Smooth muscle cell (in vitro differentiated cells): ENCODE measurements around the gene TMEM95. TPM values are rescaled to one million over a fixed set of nuclear protein-coding genes. Genes with fewer than 3 reads are reported as not detected.
"Not testable (repeated sequence)": the region's sequence is repeated elsewhere in the genome, so short reads cannot be mapped to it uniquely, and the experiment has no call there.

Source experiments
- DNase-seq: peaks from one replicate; lab custom pipeline; 2025; ENCODE audit not compliant: unreplicated experiment; lab: John Stamatoyannopoulos, UW
- H2AFZ ChIP-seq: fragments of 200-600 bp; sonication (generic); 2 replicates; pipeline ENCODE4 v1.6.0; 2016; ENCODE audit warnings: antibody characterized with exemption, low read depth, mild to moderate bottlenecking
- H3F3A ChIP-seq: fragments of 200-600 bp; sonication (generic); 2 replicates; pipeline ENCODE4 v1.6.0; 2017; ENCODE audit warnings: antibody characterized with exemption, low read depth
- H3K27ac ChIP-seq: fragments of 200-600 bp; sonication (generic); 2 replicates; pipeline ENCODE4 v1.5.1; 2016; ENCODE audit warnings: low read depth, mild to moderate bottlenecking
- H3K27me3 ChIP-seq: fragments of 200-600 bp; sonication (generic); 2 replicates; pipeline ENCODE4 v1.6.1; 2016; ENCODE audit warnings: low read depth, mild to moderate bottlenecking
- H3K36me3 ChIP-seq: fragments of 200-600 bp; sonication (generic); 2 replicates; pipeline ENCODE4 v1.5.1; 2016; ENCODE audit warnings: low read depth
- H3K4me1 ChIP-seq: fragments of 200-600 bp; sonication (generic); 2 replicates; pipeline ENCODE4 v1.5.1; 2016; ENCODE audit warnings: low read depth
- H3K4me2 ChIP-seq: fragments of 200-600 bp; sonication (generic); 2 replicates; pipeline ENCODE4 v1.6.0; 2016; ENCODE audit warnings: mild to moderate bottlenecking
- H3K4me3 ChIP-seq: fragments of 200-600 bp; sonication (generic); 2 replicates; pipeline ENCODE4 v1.5.1; 2016; ENCODE audit warnings: mild to moderate bottlenecking
- H3K79me2 ChIP-seq: fragments of 200-600 bp; sonication (generic); 2 replicates; pipeline ENCODE4 v1.6.0; 2016; ENCODE audit warnings: low read depth, mild to moderate bottlenecking
- H3K9ac ChIP-seq: fragments of 200-600 bp; sonication (generic); 2 replicates; pipeline ENCODE4 v1.6.0; 2016; ENCODE audit warnings: low read depth
- H3K9me3 ChIP-seq: fragments of 200-600 bp; sonication (generic); replicated peaks from 2 replicates; pipeline ENCODE4 v1.5.1; 2016; ENCODE audit warnings: low read depth
- H4K20me1 ChIP-seq: fragments of 200-600 bp; sonication (generic); 2 replicates; pipeline ENCODE4 v1.6.0; 2016; ENCODE audit warnings: low read depth
- WGBS: methylation state at CpG from one replicate; pipeline ENCODE4 v1.1.7; 2016; ENCODE audit warnings: low lambda C conversion rate; 5-methylcytosine and 5-hydroxymethylcytosine counted together
- polyA plus RNA-seq: library from polyadenylated mRNA; unstranded; fragments of >200 nt; fragmentation: Nextera tagmentation; extraction: Ambion mirVana; gene quantifications from 2 replicates; pipeline ENCODE4 v1.2.1, GENCODE V29; 2016
- total RNA-seq: library from RNA; depleted of rRNA; stranded (reverse); fragments of >200 nt; gene quantifications from 2 replicates; pipeline ENCODE4 v1.2.3, GENCODE V29; 2014
- TF ChIP-seq, protein P1 (sequence below): fragments of 200-600 bp; sonication (generic); IDR thresholded peaks from 2 replicates; pipeline ENCODE4 v1.5.1; 2017; ENCODE audit warnings: borderline replicate concordance, mild to moderate bottlenecking, antibody characterized with exemption; ENCODE audit not compliant: insufficient read depth, poor library complexity, severe bottlenecking

Gene TMEM95
- total and polyA plus RNA-seq, 2 experiments from 2014 or later, result not detected

- Histone ChIP-seq H3F3A (peaks cover 32% of the 10 kb centered on the region), H3K9me3 (no peaks in the 10 kb centered on the region), H3K4me3 (no peak overlapping the region), H3K79me2 (peaks cover 20% of the 10 kb centered on the region), H3K4me1 (peaks cover 24% of the 10 kb centered on the region), H4K20me1 (peaks cover 14% of the 10 kb centered on the region), H3K27me3 (no peaks in the 10 kb centered on the region), H3K4me2 (no peak overlapping the region), H3K36me3 (no peaks in the 10 kb centered on the region), H3K9ac (no peak overlapping the region), H2AFZ (no peak overlapping the region), H3K27ac (peak overlapping the region; percentile 30)
- no peak for DNase-seq
- TF ChIP-seq, protein P1, sequence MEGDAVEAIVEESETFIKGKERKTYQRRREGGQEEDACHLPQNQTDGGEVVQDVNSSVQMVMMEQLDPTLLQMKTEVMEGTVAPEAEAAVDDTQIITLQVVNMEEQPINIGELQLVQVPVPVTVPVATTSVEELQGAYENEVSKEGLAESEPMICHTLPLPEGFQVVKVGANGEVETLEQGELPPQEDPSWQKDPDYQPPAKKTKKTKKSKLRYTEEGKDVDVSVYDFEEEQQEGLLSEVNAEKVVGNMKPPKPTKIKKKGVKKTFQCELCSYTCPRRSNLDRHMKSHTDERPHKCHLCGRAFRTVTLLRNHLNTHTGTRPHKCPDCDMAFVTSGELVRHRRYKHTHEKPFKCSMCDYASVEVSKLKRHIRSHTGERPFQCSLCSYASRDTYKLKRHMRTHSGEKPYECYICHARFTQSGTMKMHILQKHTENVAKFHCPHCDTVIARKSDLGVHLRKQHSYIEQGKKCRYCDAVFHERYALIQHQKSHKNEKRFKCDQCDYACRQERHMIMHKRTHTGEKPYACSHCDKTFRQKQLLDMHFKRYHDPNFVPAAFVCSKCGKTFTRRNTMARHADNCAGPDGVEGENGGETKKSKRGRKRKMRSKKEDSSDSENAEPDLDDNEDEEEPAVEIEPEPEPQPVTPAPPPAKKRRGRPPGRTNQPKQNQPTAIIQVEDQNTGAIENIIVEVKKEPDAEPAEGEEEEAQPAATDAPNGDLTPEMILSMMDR, result no peak
- 55% methylated on average over 8 of the region's 8 CpGs for WGBS
Observed at GRCh38 chr17:7356756-7357155, 1.8 kb downstream of the TMEM95 start.

GRCh38 chr17:7357381-7357780, 2.4 kb downstream of the TMEM95 start:
- peaks cover 32% of the 10 kb centered on the region for H3F3A ChIP-seq
- no peak for DNase-seq
- no peak overlapping the region for H2AFZ ChIP-seq
- peaks cover 24% of the 10 kb centered on the region for H3K4me1 ChIP-seq
- H3K4me3 ChIP-seq, result no peak overlapping the region
- no peak overlapping the region for H3K9ac ChIP-seq
- H3K27ac ChIP-seq, result peak overlapping the region; percentile 30
- H3K79me2 ChIP-seq, result peaks cover 17% of the 10 kb centered on the region
- TF ChIP-seq, protein P1, result no peak
- peaks cover 14% of the 10 kb centered on the region for H4K20me1 ChIP-seq
- H3K4me2 ChIP-seq, result no peak overlapping the region
- H3K36me3 ChIP-seq, result no peaks in the 10 kb centered on the region
- WGBS, result 84% methylated on average over 2 of the region's 2 CpGs
- no peaks in the 10 kb centered on the region for H3K9me3 ChIP-seq
- no peaks in the 10 kb centered on the region for H3K27me3 ChIP-seq

- Histone ChIP-seq H3F3A (no peaks in the 10 kb centered on the region), H3K27me3 (no peaks in the 10 kb centered on the region), H4K20me1 (no peaks in the 10 kb centered on the region), H3K9me3 (no peaks in the 10 kb centered on the region), H3K27ac (no peak overlapping the region), H2AFZ (no peak overlapping the region), H3K9ac (no peak overlapping the region), H3K4me2 (no peak overlapping the region), H3K36me3 (no peaks in the 10 kb centered on the region), H3K79me2 (no peaks in the 10 kb centered on the region), H3K4me1 (no peaks in the 10 kb centered on the region), H3K4me3 (no peak overlapping the region)
- TF ChIP-seq, protein P1, result no peak
- 57% methylated on average over 3 of the region's 3 CpGs for WGBS
- no peak for DNase-seq
Observed at GRCh38 chr17:7361906-7362305, 7.0 kb downstream of the TMEM95 start.

DNA sequence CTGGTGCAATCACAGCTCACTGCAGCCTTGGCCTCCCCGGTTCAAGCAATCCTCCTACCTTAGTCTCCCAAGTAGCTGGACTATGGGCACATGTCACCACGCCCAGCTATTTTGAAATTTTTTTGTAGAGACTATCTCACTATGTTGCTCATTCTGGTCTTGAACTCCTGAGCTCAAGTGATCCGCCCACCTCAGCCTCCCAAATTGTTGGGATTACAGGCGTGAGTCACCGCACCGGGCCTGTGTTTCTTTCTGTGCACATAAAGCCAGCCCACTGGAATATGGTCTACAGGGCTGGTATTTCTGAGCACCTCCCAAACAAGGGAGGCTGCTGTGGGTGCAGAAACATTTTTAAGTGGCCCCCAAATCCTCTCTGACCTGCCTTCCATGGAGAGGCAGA, 8.4 kb downstream of the TMEM95 start:
- Histone ChIP-seq H3K36me3 (no peaks in the 10 kb centered on the region), H4K20me1 (no peaks in the 10 kb centered on the region), H3K4me2 (no peak overlapping the region), H3K27ac (no peak overlapping the region), H3K79me2 (no peaks in the 10 kb centered on the region), H3F3A (no peaks in the 10 kb centered on the region), H3K4me3 (no peak overlapping the region), H3K9me3 (no peaks in the 10 kb centered on the region), H3K9ac (no peak overlapping the region), H3K4me1 (no peaks in the 10 kb centered on the region), H3K27me3 (no peaks in the 10 kb centered on the region), H2AFZ (no peak overlapping the region)
- no peak for DNase-seq
- 69% methylated on average over 6 of the region's 6 CpGs for WGBS
- TF ChIP-seq, protein P1, result no peak

GRCh38 chr17:7365963-7366362, 11.0 kb downstream of the TMEM95 start:
- H3K36me3 ChIP-seq, H3K4me3 ChIP-seq, H3K27me3 ChIP-seq, H3K4me1 ChIP-seq, H4K20me1 ChIP-seq, H2AFZ ChIP-seq, H3K4me2 ChIP-seq, H3K79me2 ChIP-seq, H3K27ac ChIP-seq, H3K9ac ChIP-seq, H3K9me3 ChIP-seq, DNase-seq, H3F3A ChIP-seq: not testable (repeated sequence)
- WGBS, result 83% methylated on average over 7 of the region's 7 CpGs
